Measurements from ENCODE around the gene GPR84. TPM values are rescaled to one million over a fixed set of nuclear protein-coding genes. Genes with fewer than 3 reads are reported as not detected.

GPR84 gene
- total and polyA plus RNA-seq, 2 of the 8 experiments (the other 6 are each of a cell fraction or from before 2014, with no cell fraction given), result 0.09 TPM; not detected in 1

DNA sequence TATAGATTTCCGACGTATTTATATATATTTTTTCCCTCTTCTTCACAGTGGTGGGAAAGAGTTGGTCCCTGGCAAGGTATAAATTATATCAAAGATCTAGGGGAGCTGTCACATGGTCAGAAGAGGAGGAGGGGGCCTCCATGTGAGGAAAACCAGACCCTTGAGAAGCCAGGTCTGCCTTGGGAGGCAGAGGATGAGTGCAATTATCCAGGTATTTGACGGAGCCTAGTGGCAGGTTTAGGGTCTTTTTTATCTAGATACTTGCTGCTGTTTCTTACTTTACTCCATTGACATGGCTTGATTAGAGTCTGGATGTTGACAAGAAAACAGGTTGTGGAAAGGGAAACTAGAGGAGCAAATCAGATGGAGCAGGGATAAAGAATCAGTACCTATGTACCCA is 33.8 kb downstream of the GPR84 start (continued):
- TF ChIP-seq POU5F1 (IDR thresholded peaks at IDR 0.05; ENCODE audit: low read depth, low read length), result no peak
- TF ChIP-seq RFX5 (IDR thresholded peaks at IDR 0.05; ENCODE audit: borderline replicate concordance, low read depth, low read length), result no peak
- TF ChIP-seq BCL11A (IDR thresholded peaks at IDR 0.05; ENCODE audit: low read depth in 2 of 2, low read length in 2 of 2), result no peak
- TF ChIP-seq KDM4A (IDR thresholded peaks at IDR 0.05; ENCODE audit: low read depth, low read length, severe bottlenecking), result no peak

Measured in H1 (cell line).